ENCODE measurements around the gene SLC66A3.

Gene SLC66A3

GRCh38 chr2:11155381-11156035, at the start of gene SLC66A3:
Gene SLC66A3, plus strand, starts transcription at chr2:11155467. Its CDS starts 80 bp downstream, at chr2:11155547.
- peak; percentile 34 for DNase-seq

GRCh38 chr2:11109002-11109401, 46.3 kb upstream of the SLC66A3 start:
- no peak for DNase-seq

- no peak for DNase-seq
Observed at GRCh38 chr2:11112870-11113428, 42.3 kb upstream of the SLC66A3 start.

GRCh38 chr2:11117776-11118175, 37.5 kb upstream of the SLC66A3 start:
- DNase-seq = no peak

- DNase-seq = no peak
Observed at GRCh38 chr2:11118761-11119160, 36.5 kb upstream of the SLC66A3 start.

GRCh38 chr2:11121099-11121822, 34.0 kb upstream of the SLC66A3 start:
- DNase-seq = no peak

- no peak for DNase-seq
Observed at GRCh38 chr2:11121823-11122155, 33.5 kb upstream of the SLC66A3 start.

- DNase-seq = no peak
Observed at GRCh38 chr2:11122380-11122779, 32.9 kb upstream of the SLC66A3 start.

- DNase-seq = no peak
Observed at GRCh38 chr2:11123001-11123809, 32.1 kb upstream of the SLC66A3 start.

GRCh38 chr2:11123856-11124759, 31.2 kb upstream of the SLC66A3 start:
- DNase-seq = peak; percentile 72

- no peak for DNase-seq
Observed at GRCh38 chr2:11124760-11125068, 30.6 kb upstream of the SLC66A3 start.

- DNase-seq = no peak
Observed at GRCh38 chr2:11127761-11128160, 27.5 kb upstream of the SLC66A3 start.

GRCh38 chr2:11128243-11128951, 26.9 kb upstream of the SLC66A3 start:
- DNase-seq = no peak

- DNase-seq = peak; percentile 84
Observed at GRCh38 chr2:11129598-11130449, 25.4 kb upstream of the SLC66A3 start.

- DNase-seq = no peak
Observed at GRCh38 chr2:11131166-11131920, 23.9 kb upstream of the SLC66A3 start.

- DNase-seq = no peak
Observed at GRCh38 chr2:11132036-11132671, 23.1 kb upstream of the SLC66A3 start.

GRCh38 chr2:11133238-11133935, 21.9 kb upstream of the SLC66A3 start:
- DNase-seq = no peak

GRCh38 chr2:11133936-11134320, 21.3 kb upstream of the SLC66A3 start:
- no peak for DNase-seq

- no peak for DNase-seq
Observed at GRCh38 chr2:11134349-11134748, 20.9 kb upstream of the SLC66A3 start.
